ENCODE data around the gene SNX10.

SNX10 gene

GRCh38 chr7:26404189-26404996 is 112.7 kb downstream of the SNX10 start:
- DNase-seq (ENCODE audit: low spot score), result no peak

GRCh38 chr7:26406433-26406832 is 114.8 kb downstream of the SNX10 start:
- no peak for DNase-seq (ENCODE audit: low spot score)

- DNase-seq (ENCODE audit: low spot score), result no peak
Measured at GRCh38 chr7:26409661-26410547, 118.2 kb downstream of the SNX10 start.

GRCh38 chr7:26413007-26413691 is 121.5 kb downstream of the SNX10 start:
- no peak for DNase-seq (ENCODE audit: low spot score)

GRCh38 chr7:26416004-26416403 is 124.3 kb downstream of the SNX10 start:
- DNase-seq (ENCODE audit: low spot score), result no peak

- DNase-seq (ENCODE audit: low spot score), result no peak
Measured at GRCh38 chr7:26417911-26418413, 126.3 kb downstream of the SNX10 start.

- DNase-seq (ENCODE audit: low spot score), result no peak
Measured at GRCh38 chr7:26419198-26419597, 127.5 kb downstream of the SNX10 start.

- no peak for DNase-seq (ENCODE audit: low spot score)
Measured at GRCh38 chr7:26420422-26421019, 128.9 kb downstream of the SNX10 start.

- DNase-seq (ENCODE audit: low spot score), result no peak
Measured at GRCh38 chr7:26422761-26423160, 131.1 kb downstream of the SNX10 start.

- DNase-seq (ENCODE audit: low spot score), result no peak
Measured at GRCh38 chr7:26423436-26423835, 131.8 kb downstream of the SNX10 start.
